Brain microvascular endothelial cell (primary cell): Measurements from ENCODE around the gene SELENOO.
A peak's percentile ranks its signal among the peaks of the same experiment; 100 is the strongest.

Experiments
- DNase-seq: peaks from one replicate; pipeline ENCODE4 v3.0.0-alpha.2; 2020
- H3K27ac ChIP-seq: fragments of 250-450 bp; sonication (Bioruptor Pico); 2 replicates; pipeline ENCODE4 v1.5.1; 2020; ENCODE audit warnings: mild to moderate bottlenecking, moderate library complexity
- H3K27me3 ChIP-seq: fragments of 250-450 bp; sonication (Bioruptor Pico); replicated peaks from 2 replicates; pipeline ENCODE4 v1.5.1; 2020; ENCODE audit warnings: mild to moderate bottlenecking
- H3K36me3 ChIP-seq: fragments of 250-450 bp; sonication (Bioruptor Pico); replicated peaks from 2 replicates; pipeline ENCODE4 v1.5.1; 2020; ENCODE audit warnings: mild to moderate bottlenecking
- H3K4me3 ChIP-seq: 2 replicates; pipeline ENCODE4 v1.5.1; 2011; ENCODE audit warnings: low read depth, mild to moderate bottlenecking, control low read depth, low read length, moderate library complexity
- CTCF ChIP-seq: IDR thresholded peaks from 2 replicates; pipeline ENCODE4 v1.5.1; 2011; ENCODE audit warnings: low read depth, mild to moderate bottlenecking, moderate library complexity, low read length, control low read depth, inconsistent platforms; ENCODE audit errors: missing control alignments
- in situ Hi-C: cut with HindIII; loops from 2 replicates; pipeline ENCODE4 v1.10.0; 2017; ENCODE audit warnings: low sequenced_read_pairs, low pct_ligation_motif_present

Gene SELENOO

DNA sequence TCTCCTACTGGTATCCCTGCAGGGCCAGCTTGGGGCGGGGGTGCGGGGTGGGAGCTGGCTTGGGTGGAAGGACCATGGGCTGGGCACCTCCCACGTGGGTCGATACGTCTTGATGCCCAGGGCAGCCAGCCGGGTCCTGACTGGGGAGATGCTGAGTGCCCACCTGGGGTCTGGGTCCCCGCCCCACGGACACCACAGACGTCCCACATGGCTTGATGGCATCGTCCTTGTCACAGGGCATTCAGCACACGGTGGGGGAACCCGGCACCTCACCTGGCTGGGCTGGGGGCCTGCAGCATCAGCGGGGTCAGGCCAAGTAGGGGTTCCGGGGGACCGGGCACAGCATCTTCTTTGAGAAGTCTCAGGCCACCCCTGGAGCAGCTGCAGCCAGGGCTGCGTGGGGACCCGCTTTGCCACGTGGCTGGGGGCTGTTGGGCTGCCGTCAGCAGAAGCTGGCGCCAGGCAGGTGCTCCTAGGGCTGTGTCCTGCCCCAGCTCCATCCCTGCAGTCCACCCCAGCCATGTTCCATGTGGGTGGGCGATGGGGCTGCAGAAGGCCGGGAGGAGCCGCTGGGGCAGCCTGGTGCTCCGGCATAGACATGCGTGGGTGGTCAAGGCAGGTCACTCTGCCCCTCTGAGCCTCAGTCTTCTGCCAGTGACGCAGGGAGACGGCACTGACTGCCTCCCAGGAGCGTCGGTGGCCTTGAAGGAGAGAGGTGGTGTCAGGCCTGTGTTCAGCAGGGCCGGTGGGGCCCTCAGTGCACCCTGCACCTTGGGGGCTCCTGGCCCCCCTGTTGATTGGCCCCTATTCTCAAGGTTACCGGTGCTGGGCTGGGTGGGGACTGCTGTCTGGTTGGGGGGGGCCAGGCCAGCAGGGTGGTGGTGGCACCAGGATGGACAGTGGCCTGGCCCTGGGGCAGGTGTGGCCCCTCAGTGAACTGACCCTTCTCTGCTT, 8.4 kb downstream of the SELENOO start:
- in situ Hi-C loops, result no loop called here
- H3K27ac ChIP-seq, result no peak overlapping the region
- H3K27me3 ChIP-seq, result no peaks in the 10 kb centered on the region
- DNase-seq, result no peak
- peaks cover 25% of the 10 kb centered on the region for H3K36me3 ChIP-seq
- TF ChIP-seq CTCF, result no peak
- H3K4me3 ChIP-seq, result no peak overlapping the region

- peak; percentile 55 for DNase-seq
- peaks cover 31% of the 10 kb centered on the region for H3K36me3 ChIP-seq
- in situ Hi-C loops, result no loop called here
Measured at GRCh38 chr22:50209893-50210292, 9.1 kb downstream of the SELENOO start.

DNA sequence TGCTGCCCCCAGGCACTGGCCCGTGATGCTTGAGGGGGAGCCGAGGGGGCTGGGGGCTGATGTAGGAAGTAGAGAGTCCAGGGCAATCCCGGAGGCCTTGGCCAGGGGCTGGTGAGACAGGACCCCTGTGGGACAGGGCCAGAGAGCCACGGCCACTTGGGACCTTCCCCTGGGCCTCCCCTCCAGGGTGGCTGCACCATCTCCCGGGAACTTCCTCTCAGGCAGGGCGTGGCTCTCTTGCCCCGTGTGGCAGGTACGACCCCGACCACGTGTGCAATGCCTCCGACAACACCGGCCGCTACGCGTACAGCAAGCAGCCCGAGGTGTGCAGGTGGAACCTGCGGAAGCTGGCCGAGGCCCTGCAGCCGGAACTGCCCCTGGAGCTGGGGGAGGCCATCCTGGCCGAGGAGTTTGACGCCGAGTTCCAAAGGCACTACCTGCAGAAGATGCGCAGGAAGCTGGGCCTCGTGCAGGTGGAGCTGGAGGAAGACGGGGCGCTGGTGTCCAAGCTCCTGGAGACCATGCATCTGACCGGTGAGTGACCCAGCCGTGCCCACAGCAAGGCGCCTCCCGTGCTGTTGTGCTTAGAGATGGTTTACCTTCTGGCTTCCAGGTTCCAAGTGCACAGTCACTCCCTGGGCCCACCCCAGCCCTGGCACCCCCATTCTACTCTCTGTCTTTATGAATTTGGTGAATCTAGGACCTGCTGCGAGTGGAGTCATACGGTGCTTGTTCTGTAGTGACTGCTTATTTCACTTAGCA, 9.7 kb downstream of the SELENOO start:
- H3K4me3 ChIP-seq, result no peak overlapping the region
- H3K27ac ChIP-seq, result no peak overlapping the region
- TF ChIP-seq CTCF, result no peak
- DNase-seq, result no peak
- in situ Hi-C loops, result no loop called here
- no peaks in the 10 kb centered on the region for H3K27me3 ChIP-seq
- peaks cover 34% of the 10 kb centered on the region for H3K36me3 ChIP-seq

More at GRCh38 chr22:50209893-50210292, 9.1 kb downstream of the SELENOO start:
- Histone ChIP-seq H3K27me3 (no peaks in the 10 kb centered on the region), H3K4me3 (no peak overlapping the region), H3K27ac (no peak overlapping the region)
- peak; percentile 95 for TF ChIP-seq CTCF

DNA sequence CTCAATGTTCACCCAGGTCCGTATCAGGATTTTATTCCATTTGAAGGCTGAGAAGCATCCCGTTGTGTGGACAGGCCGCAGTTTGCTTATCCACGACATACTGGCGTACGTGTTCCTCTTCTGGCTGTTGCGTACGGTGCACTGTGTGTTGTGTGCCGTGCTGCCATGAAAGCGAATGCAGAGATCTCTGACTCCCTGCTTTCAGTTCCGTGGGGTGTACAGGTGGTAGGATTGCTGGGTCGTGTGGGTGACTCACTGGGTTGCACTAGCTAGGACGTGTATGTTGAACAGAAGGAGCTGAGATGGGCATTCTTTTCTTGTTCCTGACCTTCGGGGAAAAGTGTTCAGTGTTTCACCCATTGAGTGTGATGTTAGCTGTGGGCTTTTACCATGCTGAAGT, 10.3 kb downstream of the SELENOO start:
- in situ Hi-C loops, result no loop called here
- Histone ChIP-seq H3K4me3 (no peak overlapping the region), H3K27me3 (no peaks in the 10 kb centered on the region), H3K27ac (no peak overlapping the region), H3K36me3 (peaks cover 35% of the 10 kb centered on the region)
- no peak for TF ChIP-seq CTCF
- no peak for DNase-seq

- Histone ChIP-seq H3K27ac (no peak overlapping the region), H3K27me3 (no peaks in the 10 kb centered on the region), H3K4me3 (no peak overlapping the region), H3K36me3 (peaks cover 47% of the 10 kb centered on the region)
- no peak for TF ChIP-seq CTCF
- DNase-seq, result no peak
- in situ Hi-C loops, result no loop called here
Measured at GRCh38 chr22:50213263-50213662, 12.5 kb downstream of the SELENOO start.
